Endometrial microvascular endothelial cells (primary cell): ENCODE results near the gene CEP250. TPM values are rescaled to one million over a fixed set of nuclear protein-coding genes. Genes with fewer than 3 reads are reported as not detected.

ENCODE experiments used
- in situ Hi-C: cut with HindIII; loops from 2 replicates; pipeline ENCODE4 v1.10.0; 2017; ENCODE audit warnings: low sequenced_read_pairs, low pct_unique_long_range_greater_than_20kb; ENCODE audit errors: inconsistent ontology term
- total RNA-seq: library from RNA; depleted of rRNA; stranded (reverse); fragments of >200 nt; gene quantifications from one replicate; pipeline ENCODE4 v1.2.3, GENCODE V29; 2015; ENCODE audit errors: inconsistent ontology term

CEP250 gene
- total RNA-seq, 1 donor from 2014 or later, result 29.5 TPM

GRCh38 chr20:35478804-35479472 lies 23.5 kb downstream of the CEP250 start:
- in situ Hi-C loops, result no loop called here

DNA sequence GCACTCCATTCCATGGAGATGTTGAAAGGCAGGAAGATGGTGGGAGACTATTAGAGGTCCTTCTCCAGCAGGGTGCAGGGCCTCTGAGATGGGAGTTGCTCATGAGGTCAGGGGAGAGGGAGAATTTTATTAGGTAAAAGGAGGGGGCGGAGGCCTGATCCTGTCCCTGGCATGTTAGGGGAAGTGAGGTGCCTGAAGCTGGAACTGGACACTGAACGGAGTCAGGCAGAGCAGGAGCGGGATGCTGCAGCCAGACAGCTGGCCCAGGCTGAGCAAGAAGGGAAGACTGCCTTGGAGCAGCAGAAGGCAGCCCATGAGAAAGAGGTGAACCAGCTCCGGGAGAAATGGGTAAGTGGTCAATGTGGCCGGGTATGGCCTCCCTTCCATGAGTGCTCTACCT lies 24.4 kb downstream of the CEP250 start:
- in situ Hi-C loops, result no loop called here

DNA sequence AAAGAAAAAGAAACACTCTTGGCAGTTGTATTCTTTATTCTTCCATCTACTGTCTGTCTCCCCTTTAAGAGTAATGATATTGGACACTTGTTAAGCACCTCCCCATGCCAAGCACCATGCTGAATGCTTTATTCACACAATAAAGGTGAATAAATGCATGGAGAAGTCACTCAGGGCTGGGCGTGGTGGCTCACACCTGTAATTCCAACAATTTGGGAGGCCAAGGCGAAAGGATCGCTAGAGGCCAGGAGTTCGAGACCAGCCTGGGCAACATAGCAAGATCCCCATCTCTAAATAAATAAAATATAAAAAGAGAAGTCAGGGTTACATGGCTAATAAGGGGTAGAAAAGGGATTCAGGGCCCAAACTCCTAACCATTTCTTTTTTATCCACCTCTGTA lies 32.1 kb downstream of the CEP250 start:
- in situ Hi-C loops, result no loop called here

- in situ Hi-C loops, result no loop called here
Measured at GRCh38 chr20:35489717-35490116, 34.3 kb downstream of the CEP250 start.

- in situ Hi-C loops, result no loop called here
Measured at GRCh38 chr20:35490736-35491181, 35.4 kb downstream of the CEP250 start.

DNA sequence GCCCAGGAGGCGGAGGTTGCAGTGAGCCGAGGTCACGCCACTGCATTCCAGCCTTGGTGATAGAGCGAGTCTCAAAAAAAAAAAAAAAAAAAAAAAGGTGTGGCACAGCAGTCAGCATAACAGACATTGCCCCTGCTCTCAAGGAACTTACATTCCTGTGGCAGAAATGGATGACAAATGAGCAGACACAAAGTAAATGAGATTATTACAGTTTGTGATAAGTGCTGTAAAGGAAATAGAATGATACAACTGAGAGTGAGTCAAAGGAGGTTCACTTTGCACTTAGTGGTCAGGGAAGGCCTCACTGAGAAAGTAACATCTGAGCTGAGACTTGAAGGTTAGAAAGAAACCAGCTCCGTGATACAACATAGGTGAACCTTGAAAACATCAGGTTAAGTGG lies 36.4 kb downstream of the CEP250 start:
- in situ Hi-C loops, result no loop called here

- in situ Hi-C loops, result no loop called here
Measured at GRCh38 chr20:35492352-35492751, 37.0 kb downstream of the CEP250 start.

- in situ Hi-C loops, result no loop called here
Measured at GRCh38 chr20:35496481-35496880, 41.1 kb downstream of the CEP250 start.

DNA sequence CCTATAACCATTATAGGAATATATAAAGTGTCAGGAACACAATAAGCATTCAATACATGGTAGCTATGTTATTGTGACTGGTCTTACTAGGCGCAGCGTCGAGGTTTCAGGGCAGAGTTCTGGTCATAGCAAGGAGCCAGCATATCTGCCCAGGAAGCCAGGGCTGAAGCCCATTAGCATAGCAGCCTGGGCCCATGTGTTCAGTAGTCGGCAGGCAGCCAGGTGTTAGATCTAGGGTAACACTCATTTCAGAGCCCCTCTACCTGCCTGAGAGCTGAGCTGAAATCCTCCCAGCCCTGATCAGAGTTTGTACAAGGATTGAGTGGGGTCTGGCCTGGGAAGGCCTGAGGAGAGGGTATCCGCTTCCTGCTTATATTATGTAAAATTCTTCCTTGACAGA lies 41.9 kb downstream of the CEP250 start:
- in situ Hi-C loops, result no loop called here

DNA sequence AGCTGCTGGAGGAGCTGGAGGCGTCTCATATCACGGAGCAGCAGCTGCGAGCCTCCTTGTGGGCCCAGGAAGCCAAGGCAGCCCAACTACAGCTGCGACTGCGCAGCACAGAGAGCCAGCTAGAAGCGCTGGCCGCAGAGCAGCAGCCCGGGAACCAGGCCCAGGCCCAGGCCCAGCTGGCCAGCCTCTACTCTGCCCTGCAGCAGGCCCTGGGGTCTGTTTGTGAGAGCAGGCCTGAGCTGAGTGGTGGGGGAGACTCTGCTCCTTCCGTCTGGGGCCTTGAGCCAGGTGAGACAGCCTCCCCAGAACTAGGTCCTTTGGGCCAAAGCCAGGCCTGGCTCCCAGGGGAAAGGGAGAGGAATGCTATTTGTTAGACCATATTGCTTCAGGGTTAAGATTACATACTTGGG lies 42.4 kb downstream of the CEP250 start:
- in situ Hi-C loops, result no loop called here

DNA sequence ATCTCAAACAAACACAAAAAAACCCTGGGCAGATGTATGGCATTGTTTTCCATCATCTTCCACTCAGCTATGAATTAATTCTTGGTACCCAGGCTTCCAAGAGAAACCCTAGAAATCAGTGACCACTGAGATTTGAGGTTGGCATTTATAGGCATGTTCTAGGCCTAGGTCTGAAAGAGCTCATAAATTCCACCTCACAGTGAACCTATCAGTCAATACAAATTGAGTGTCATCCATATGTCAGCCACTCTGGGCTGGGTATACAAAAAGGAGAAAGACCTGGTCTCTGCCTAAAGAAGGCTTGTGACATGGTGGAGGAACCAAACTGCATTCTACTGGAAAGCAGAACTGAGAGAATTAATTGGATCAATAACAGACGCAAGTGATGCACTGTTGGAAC lies 43.9 kb downstream of the CEP250 start:
- in situ Hi-C loops, result no loop called here

DNA sequence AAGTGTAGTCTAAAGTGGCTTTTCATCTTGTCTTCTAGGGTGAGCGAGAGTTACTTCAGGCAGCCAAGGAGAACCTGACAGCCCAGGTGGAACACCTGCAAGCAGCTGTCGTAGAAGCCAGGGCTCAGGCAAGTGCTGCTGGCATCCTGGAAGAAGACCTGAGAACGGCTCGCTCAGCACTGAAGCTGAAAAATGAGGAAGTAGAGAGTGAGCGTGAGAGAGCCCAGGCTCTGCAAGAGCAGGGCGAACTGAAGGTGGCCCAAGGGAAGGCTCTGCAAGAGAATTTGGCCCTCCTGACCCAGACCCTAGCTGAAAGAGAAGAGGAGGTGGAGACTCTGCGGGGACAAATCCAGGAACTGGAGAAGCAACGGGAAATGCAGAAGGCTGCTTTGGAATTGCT lies 47.0 kb downstream of the CEP250 start:
- in situ Hi-C loops, result no loop called here

- in situ Hi-C loops, result no loop called here
Measured at GRCh38 chr20:35503281-35503680, 47.9 kb downstream of the CEP250 start.

DNA sequence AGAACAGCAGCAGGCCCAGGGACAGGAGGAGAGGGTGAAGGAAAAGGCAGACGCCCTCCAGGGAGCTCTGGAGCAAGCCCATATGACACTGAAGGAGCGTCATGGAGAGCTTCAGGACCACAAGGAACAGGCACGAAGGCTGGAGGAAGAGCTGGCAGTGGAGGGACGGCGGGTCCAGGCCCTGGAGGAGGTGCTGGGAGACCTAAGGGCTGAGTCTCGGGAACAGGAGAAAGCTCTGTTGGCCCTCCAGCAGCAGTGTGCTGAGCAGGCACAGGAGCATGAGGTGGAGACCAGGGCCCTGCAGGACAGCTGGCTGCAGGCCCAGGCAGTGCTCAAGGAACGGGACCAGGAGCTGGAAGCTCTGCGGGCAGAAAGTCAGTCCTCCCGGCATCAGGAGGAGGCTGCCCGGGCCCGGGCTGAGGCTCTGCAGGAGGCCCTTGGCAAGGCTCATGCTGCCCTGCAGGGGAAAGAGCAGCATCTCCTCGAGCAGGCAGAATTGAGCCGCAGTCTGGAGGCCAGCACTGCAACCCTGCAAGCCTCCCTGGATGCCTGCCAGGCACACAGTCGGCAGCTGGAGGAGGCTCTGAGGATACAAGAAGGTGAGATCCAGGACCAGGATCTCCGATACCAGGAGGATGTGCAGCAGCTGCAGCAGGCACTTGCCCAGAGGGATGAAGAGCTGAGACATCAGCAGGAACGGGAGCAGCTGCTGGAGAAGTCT lies 48.6 kb downstream of the CEP250 start:
- in situ Hi-C loops, result no loop called here

GRCh38 chr20:35504751-35505150 lies 49.4 kb downstream of the CEP250 start:
- in situ Hi-C loops, result no loop called here

GRCh38 chr20:35506179-35506578 lies 50.8 kb downstream of the CEP250 start:
- in situ Hi-C loops, result no loop called here

- in situ Hi-C loops, result no loop called here
Measured at GRCh38 chr20:35506872-35507638, 51.7 kb downstream of the CEP250 start.

- in situ Hi-C loops, result no loop called here
Measured at GRCh38 chr20:35508493-35509218, 53.3 kb downstream of the CEP250 start.
